Measurements from ENCODE around the gene PSMA5.
"Not testable (repeated sequence)": the region's sequence is repeated elsewhere in the genome, so short reads cannot be mapped to it uniquely, and the experiment has no call there.

Gene PSMA5

GRCh38 chr1:109426281-109427170 lies at the start of gene PSMA5:
Gene PSMA5 (minus strand): TSS chr1:109426448. CDS start chr1:109426330, 118 bp downstream.
- DNase-seq: peak; percentile 98 to 99

- no peak for DNase-seq
These were observed 49.0 kb upstream of the PSMA5 start for GRCh38 chr1:109475261-109475660.

- no peak for DNase-seq
These were observed 48.4 kb upstream of the PSMA5 start for GRCh38 chr1:109474697-109475096.

GRCh38 chr1:109473284-109474057 lies 47.2 kb upstream of the PSMA5 start:
- DNase-seq: not testable (repeated sequence)

- DNase-seq: no peak
These were observed 46.5 kb upstream of the PSMA5 start for GRCh38 chr1:109472779-109473178.

GRCh38 chr1:109470245-109470644 lies 44.0 kb upstream of the PSMA5 start:
- no peak for DNase-seq

GRCh38 chr1:109468903-109469302 lies 42.7 kb upstream of the PSMA5 start:
- no peak for DNase-seq

GRCh38 chr1:109468061-109468460 lies 41.8 kb upstream of the PSMA5 start:
- DNase-seq: no peak

- DNase-seq: no peak
These were observed 41.1 kb upstream of the PSMA5 start for GRCh38 chr1:109467301-109467777.

- no peak for DNase-seq
These were observed 40.4 kb upstream of the PSMA5 start, which contains the start of gene SYPL2 for GRCh38 chr1:109466452-109467300. Gene SYPL2 (plus strand): TSS chr1:109466546. CDS start chr1:109466844, 298 bp downstream.

- DNase-seq: no peak
These were observed 39.8 kb upstream of the PSMA5 start for GRCh38 chr1:109466125-109466451.

- no peak for DNase-seq
These were observed 31.6 kb upstream of the PSMA5 start for GRCh38 chr1:109457819-109458218.

GRCh38 chr1:109454497-109455133 lies 28.4 kb upstream of the PSMA5 start:
- no peak for DNase-seq

GRCh38 chr1:109447524-109447923 lies 21.3 kb upstream of the PSMA5 start:
- DNase-seq: no peak

- not testable (repeated sequence) for DNase-seq
These were observed 19.9 kb upstream of the PSMA5 start for GRCh38 chr1:109445949-109446695.

GRCh38 chr1:109444346-109444745 lies 18.1 kb upstream of the PSMA5 start:
- no peak for DNase-seq

- no peak for DNase-seq
These were observed 17.2 kb upstream of the PSMA5 start for GRCh38 chr1:109443476-109443875.

- no peak for DNase-seq
These were observed 14.8 kb upstream of the PSMA5 start for GRCh38 chr1:109441069-109441468.

- DNase-seq: no peak
These were observed 12.6 kb upstream of the PSMA5 start for GRCh38 chr1:109438798-109439297.

- DNase-seq: no peak
These were observed 8.2 kb upstream of the PSMA5 start for GRCh38 chr1:109434484-109434883.

- DNase-seq: no peak
These were observed 7.1 kb upstream of the PSMA5 start for GRCh38 chr1:109433322-109433721.
